OCI-LY1 (cell line): Measurements from ENCODE around the gene DHRS9.

Source experiments
- EZH2 ChIP-seq: fragments of 200-600 bp; sonication (generic), shearing (Covaris generic); IDR thresholded peaks from 2 replicates; pipeline ENCODE4 v1.8.0; 2017; ENCODE audit warnings: borderline replicate concordance, mixed run types, mild to moderate bottlenecking, antibody characterized with exemption, low read length, moderate library complexity, mixed read lengths
- TF ChIP-seq, protein P1 (sequence below): fragments of 200-600 bp; sonication (generic), shearing (Covaris generic); IDR thresholded peaks from 2 replicates; pipeline ENCODE4 v1.5.1; 2017; ENCODE audit warnings: mild to moderate bottlenecking, antibody characterized with exemption, low read length, moderate library complexity, mixed read lengths

DNA sequence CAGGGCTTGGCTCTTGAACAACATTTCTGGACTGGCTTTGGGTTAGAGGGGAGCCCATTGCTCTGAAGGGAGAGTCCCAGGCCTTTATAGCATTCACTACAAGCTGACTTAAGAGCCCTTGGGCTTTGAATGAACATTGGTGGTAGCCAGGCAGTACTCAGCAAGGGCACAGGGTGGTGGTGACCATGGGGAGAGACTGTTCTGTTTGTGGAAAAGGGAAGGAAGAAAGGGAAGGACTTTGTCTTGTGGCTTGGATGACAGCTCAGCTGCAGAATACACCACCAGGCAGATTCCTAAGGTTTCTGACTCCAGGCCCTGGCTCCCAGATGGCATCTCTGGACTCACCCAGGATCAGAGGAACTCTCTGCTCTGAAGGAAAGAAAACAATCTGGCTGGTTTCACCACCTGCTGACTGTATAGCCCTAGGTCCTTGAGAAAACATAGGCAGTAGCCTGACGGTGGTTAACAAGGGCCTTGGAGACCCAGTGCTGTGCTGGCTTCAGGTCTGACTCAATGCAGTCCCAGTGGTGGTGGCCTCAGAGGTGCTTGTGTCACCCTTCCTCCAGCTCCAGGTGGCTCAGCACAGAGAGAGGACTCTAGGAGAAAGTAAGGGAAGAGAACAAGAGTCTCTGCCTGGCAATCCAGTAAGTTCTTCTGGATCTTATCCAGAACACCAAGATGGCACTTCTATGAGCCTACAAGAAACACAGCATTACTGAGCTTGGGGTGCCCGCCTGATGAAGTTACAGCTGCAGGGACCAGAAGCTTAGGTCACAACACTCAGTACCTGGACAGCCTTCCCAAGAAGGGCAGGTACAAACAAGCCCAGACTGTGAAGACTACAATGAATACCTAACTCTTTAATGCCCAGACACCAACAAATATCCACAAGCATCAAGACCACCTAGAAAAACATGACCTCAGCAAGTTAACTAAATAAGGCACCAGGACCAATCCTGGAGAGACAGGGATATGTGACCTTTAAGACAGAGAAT lies 21.8 kb upstream of the DHRS9 start:
- TF ChIP-seq, protein P1, sequence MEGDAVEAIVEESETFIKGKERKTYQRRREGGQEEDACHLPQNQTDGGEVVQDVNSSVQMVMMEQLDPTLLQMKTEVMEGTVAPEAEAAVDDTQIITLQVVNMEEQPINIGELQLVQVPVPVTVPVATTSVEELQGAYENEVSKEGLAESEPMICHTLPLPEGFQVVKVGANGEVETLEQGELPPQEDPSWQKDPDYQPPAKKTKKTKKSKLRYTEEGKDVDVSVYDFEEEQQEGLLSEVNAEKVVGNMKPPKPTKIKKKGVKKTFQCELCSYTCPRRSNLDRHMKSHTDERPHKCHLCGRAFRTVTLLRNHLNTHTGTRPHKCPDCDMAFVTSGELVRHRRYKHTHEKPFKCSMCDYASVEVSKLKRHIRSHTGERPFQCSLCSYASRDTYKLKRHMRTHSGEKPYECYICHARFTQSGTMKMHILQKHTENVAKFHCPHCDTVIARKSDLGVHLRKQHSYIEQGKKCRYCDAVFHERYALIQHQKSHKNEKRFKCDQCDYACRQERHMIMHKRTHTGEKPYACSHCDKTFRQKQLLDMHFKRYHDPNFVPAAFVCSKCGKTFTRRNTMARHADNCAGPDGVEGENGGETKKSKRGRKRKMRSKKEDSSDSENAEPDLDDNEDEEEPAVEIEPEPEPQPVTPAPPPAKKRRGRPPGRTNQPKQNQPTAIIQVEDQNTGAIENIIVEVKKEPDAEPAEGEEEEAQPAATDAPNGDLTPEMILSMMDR: no peak
- no peak for TF ChIP-seq EZH2
